Stimulated activated CD8-positive, alpha-beta memory T cell treated with anti-CD3 and anti-CD28 coated beads, Interleukin-15, amount 100 ng/mL, for 4 hours (primary cell): ENCODE measurements around the gene EHD1.

Source experiments
- DNase-seq, 2 donors: peaks; one replicate each; pipeline ENCODE4 v3.0.0-alpha.2; 2020; ENCODE audit warnings: low read depth in 2 of 2

Gene EHD1

GRCh38 chr11:64878494-64879243 is at the start of gene EHD1:
Gene EHD1 (minus strand): TSS chr11:64878621. CDS start chr11:64878464, 157 bp downstream.
- peak; percentile 99 to 100 for DNase-seq

- DNase-seq, result no peak
These were observed 48.3 kb upstream of the EHD1 start for GRCh38 chr11:64926689-64927088.

- no peak for DNase-seq
These were observed 47.4 kb upstream of the EHD1 start for GRCh38 chr11:64925536-64926436.

- no peak for DNase-seq
These were observed 46.5 kb upstream of the EHD1 start for GRCh38 chr11:64924910-64925284.

- DNase-seq, result peak; percentile 81 to 82
These were observed 45.8 kb upstream of the EHD1 start, which contains the start of gene PPP2R5B for GRCh38 chr11:64923944-64924909. Gene PPP2R5B (plus strand): TSS chr11:64924689. CDS start chr11:64925735, 1,046 bp downstream.

- DNase-seq, result no peak
These were observed 44.8 kb upstream of the EHD1 start for GRCh38 chr11:64923151-64923661.

GRCh38 chr11:64921384-64921783 is 43.0 kb upstream of the EHD1 start:
- no peak for DNase-seq

- DNase-seq, result no peak
These were observed 41.7 kb upstream of the EHD1 start for GRCh38 chr11:64920124-64920523.

DNA sequence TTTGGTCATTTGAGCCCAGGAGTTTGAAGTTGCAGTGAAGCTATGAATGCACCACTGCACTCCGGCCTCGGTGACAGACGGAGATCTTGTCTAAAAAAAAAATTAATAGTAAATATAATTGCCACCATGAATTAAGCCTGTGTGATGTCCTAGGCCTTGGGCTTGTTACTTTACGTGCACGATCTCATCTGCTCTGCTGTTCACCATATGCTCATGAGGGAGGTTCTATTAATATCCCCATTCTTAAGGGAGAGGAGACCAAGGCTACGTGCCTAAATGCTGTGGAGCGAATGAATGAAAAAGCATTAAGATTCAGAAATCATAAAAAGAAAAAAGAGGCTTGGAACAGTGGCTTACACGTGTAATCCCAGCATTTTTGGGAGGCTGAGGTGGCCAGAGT is 41.2 kb upstream of the EHD1 start:
- no peak for DNase-seq

DNA sequence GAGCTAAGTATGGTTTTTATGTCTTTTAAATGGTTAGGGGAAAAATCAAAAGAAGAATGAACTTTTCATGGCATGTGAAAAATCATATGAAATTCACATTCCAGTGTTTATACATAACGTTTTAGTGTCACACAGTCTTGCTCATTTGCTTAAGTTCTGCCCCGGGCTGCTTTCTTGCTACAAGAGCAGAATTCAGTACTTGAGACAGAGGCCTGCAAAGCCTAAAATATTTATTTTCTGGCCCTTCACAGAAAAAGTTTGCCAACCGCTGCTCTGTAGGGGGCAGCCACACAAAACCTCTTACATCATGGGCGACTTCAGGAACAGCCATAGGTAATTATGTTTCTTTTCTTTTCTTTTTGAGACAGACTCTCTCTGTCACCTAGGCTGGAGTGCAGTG is 39.6 kb upstream of the EHD1 start:
- no peak for DNase-seq

GRCh38 chr11:64917663-64917995 is 39.2 kb upstream of the EHD1 start:
- DNase-seq, result no peak

DNA sequence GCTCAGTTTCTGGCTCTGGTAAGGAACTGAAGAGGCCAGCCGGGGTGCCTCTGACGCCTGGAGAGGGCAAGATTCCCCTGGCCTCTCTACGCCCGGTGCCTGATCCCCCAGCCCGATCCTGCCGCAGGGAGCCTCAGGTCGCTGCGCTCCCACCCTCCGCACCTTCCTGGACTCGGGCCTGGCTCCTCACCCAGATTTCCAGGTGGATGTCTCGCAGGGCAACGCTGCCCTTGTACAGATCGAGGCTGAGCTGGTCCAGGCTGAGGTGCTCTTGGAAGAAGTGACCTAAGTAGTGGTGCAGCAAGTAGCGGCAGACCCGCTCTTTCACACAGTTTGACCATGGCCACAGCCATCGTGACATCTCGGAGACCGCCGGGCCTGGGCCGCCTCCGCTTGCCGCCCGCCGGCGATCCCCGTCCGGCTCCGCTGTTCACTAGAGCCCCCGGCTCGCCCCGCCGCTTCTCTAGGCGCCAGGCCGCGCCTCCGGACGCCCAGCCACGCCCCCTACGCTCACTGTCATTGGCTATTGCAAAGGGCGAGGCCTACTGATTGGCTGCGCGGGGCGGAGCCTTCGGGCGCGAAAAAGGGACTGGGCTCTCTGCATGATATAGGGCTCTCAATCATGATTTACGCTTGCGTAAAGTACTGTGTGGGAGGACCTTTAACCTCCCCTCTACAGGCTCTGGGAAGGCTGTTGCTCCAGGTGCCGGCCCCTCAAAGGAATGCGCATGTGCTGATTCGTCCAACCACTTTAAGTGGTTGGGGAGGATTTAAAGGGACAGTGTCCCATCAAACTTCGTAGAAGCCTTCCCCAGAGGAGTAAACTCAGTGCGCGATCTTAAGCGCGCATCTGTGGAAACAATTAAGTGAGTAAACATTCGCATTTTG is 38.6 kb upstream of the EHD1 start, which contains the start of gene ATG2A:
TSS of gene ATG2A (minus strand) at position 435 of the 888 bp plus-strand sequence. CDS start at position 361, 74 bp downstream.
- peak; percentile 94 to 97 for DNase-seq

DNA sequence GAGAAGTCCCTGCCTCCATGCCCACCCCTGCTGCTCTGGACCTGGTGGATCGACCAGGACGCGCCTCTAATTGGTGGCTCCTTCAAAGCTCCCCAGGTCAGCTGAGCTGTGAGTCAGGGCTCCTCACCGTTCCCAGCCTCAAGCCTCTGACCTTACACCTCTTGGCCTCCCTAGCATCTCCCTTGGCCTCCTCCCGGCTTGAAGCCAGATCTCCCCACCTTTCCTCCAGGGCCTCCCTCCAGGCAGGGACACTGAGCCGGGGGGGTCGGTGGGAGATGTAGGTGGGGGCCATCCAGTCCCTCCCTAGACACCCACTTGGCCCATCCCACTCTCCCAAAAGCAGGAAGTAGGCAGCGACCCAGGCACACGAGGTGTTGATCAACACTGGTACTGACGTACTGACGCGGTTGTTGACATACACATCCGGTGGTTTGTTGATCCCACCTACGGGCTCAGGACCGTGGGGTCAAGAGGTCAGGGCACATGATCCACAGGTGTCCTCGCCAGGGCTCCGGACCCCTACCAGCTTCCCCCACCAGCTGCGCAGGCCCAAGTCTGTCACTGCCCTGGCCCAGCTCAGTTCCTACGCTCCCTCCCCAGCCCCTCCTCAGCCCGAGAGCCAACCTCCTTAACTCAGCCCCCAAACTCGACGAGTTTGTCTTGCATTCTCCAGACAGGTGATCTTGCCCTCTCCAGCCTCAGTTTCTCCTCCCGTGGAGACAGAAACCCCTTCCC is 37.8 kb upstream of the EHD1 start:
- DNase-seq, result peak in 1 of 2 donors; percentile 16

- no peak for DNase-seq
These were observed 37.0 kb upstream of the EHD1 start for GRCh38 chr11:64915376-64915887.

- DNase-seq, result no peak
These were observed 35.7 kb upstream of the EHD1 start for GRCh38 chr11:64914123-64914522.

DNA sequence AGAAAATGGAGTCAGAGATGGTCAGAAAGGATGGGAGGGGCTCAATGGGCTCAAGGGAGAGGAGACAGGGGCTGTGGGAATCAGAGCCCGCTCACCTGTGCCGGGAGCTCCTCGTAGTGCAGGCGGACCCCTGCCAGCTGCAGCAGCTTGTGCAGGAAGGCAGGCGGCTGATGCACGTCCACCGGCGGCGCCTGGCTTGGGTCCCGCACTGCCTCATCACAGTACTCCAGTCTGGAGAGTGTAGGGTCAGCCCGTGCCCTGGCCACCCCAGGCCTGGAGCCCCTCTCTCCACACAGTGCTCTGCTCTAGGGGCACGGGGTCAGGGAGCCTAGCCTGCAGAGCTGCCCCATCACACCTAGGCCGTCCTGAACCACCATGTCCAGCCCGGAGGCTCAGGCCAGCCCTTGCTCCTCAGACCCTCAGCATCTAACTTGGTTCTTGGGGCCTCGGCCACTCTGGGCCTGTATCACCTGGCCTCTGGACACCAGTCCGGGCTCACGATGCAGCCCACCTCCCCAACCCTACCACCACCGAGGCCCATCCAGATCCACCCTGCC is 34.8 kb upstream of the EHD1 start:
- DNase-seq, result no peak

DNA sequence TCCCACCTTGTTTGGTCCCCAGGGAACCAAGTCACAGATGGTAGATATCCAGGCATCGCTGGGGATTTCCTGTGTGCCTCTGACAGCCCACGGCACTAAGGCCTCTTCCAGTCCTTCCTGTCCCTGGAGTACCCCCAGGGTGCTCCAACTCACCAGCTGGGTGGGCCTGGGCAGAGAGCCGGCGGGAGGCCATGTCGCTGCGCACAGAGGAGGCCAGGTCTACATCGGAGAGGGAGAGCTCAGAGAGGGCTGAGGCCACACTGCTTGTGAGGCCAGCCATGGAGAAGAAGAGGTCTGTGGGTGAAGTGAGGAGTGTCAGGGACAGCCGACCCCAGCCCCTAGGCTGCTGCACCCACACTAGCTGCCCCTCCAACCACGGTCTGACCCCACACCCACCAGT is 33.3 kb upstream of the EHD1 start:
- no peak for DNase-seq

DNA sequence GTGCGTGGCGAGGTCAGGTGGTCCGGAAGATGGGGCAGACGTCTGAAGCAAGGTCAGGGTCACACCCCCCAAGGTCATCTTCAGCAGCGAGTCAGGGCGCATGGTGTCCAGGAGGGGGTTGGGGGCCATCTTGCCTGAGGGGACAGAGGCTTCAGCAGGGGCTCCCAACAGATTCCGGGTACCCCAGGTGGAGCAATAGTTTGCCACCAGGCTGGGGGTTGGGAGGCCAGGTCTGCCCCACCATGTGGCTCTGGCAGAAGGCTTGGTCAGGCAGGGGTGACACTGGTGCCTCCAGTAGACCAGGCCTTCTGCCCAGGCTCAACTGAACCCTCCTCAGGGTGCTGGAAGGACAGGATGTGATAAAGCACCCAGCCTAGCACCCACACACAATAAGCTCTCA is 32.7 kb upstream of the EHD1 start:
- no peak for DNase-seq

GRCh38 chr11:64910451-64911093 is 32.2 kb upstream of the EHD1 start:
- DNase-seq, result no peak
